Neuronal stem cell (in vitro differentiated cells): ENCODE measurements around the gene STAT5A.

Experiments used
- DNase-seq: peaks from one replicate; pipeline ENCODE4 v3.0.0-alpha.2; 2013; ENCODE audit warnings: low spot score
- H2AFZ ChIP-seq: one replicate; pipeline ENCODE4 v1.6.1; 2013; ENCODE audit warnings: mild to moderate bottlenecking, low read length, inconsistent platforms
- H2AK5ac ChIP-seq: 2 replicates; pipeline ENCODE4 v1.6.1; 2013; ENCODE audit warnings: low read depth, mild to moderate bottlenecking, inconsistent platforms, low read length, moderate library complexity, mixed read lengths
- H2BK120ac ChIP-seq: 2 replicates; pipeline ENCODE4 v1.6.1; 2013; ENCODE audit warnings: low read depth, mild to moderate bottlenecking, inconsistent platforms, low read length, moderate library complexity, mixed read lengths
- H2BK12ac ChIP-seq: one replicate; pipeline ENCODE4 v1.6.1; 2013; ENCODE audit warnings: low read length, inconsistent platforms
- H2BK15ac ChIP-seq: 2 replicates; pipeline ENCODE4 v1.6.1; 2013; ENCODE audit warnings: mild to moderate bottlenecking, low read length, inconsistent platforms, mixed read lengths
- H2BK5ac ChIP-seq: one replicate; pipeline ENCODE4 v1.6.1; 2013; ENCODE audit warnings: inconsistent platforms, mild to moderate bottlenecking, low read length, moderate library complexity
- H3K14ac ChIP-seq: one replicate; pipeline ENCODE4 v1.6.1; 2013; ENCODE audit warnings: low read length, inconsistent platforms
- H3K18ac ChIP-seq: 2 replicates; pipeline ENCODE4 v1.6.1; 2013; ENCODE audit warnings: low read length, inconsistent platforms
- H3K23ac ChIP-seq: 2 replicates; pipeline ENCODE4 v1.6.1; 2013; ENCODE audit warnings: low read depth, mild to moderate bottlenecking, mixed read lengths, low read length, inconsistent platforms; ENCODE audit not compliant: poor library complexity
- H3K27ac ChIP-seq: replicated peaks from 3 replicates; pipeline ENCODE4 v1.5.1; 2013; ENCODE audit warnings: low read length, inconsistent platforms
- H3K27me3 ChIP-seq, 3 experiments: 2 replicates each; pipeline ENCODE4 v1.6.1; 2013; ENCODE audit warnings: low read length in 3 of 3, mild to moderate bottlenecking in 2 of 3, inconsistent platforms in 1 of 3, low read depth in 1 of 3, mixed read lengths in 1 of 3, moderate library complexity in 1 of 3; ENCODE audit not compliant: control insufficient read depth in 3 of 3, insufficient read depth in 3 of 3
- H3K36me3 ChIP-seq, 2 donors: replicated peaks in 1 of 2; 2 replicates each; pipeline ENCODE4 v1.6.1; 2013; ENCODE audit warnings: low read length in 2 of 2; ENCODE audit not compliant: control insufficient read depth in 2 of 2, insufficient read depth in 2 of 2
- H3K4ac ChIP-seq: 2 replicates; pipeline ENCODE4 v1.6.1; 2013; ENCODE audit warnings: inconsistent platforms, mild to moderate bottlenecking, low read length, moderate library complexity
- H3K4me1 ChIP-seq, 2 donors: 1 replicate in 1 of 2; 2 replicates in 1 of 2; pipeline ENCODE4 v1.6.1; 2013; ENCODE audit warnings: low read length in 2 of 2, low read depth in 1 of 2; ENCODE audit not compliant: control insufficient read depth in 2 of 2, insufficient read depth in 1 of 2
- H3K4me2 ChIP-seq: one replicate; pipeline ENCODE4 v1.6.1; 2013; ENCODE audit warnings: mild to moderate bottlenecking, low read length, inconsistent platforms; ENCODE audit not compliant: insufficient read depth, poor library complexity, severe bottlenecking
- H3K4me3 ChIP-seq, 2 donors: 2 replicates each; pipeline ENCODE4 v1.5.1; 2013; ENCODE audit warnings: low read length in 2 of 2, mild to moderate bottlenecking in 2 of 2, inconsistent platforms in 1 of 2, moderate library complexity in 1 of 2
- H3K79me1 ChIP-seq: one replicate; pipeline ENCODE4 v1.6.1; 2013; ENCODE audit warnings: low read depth, mild to moderate bottlenecking, inconsistent platforms, low read length, moderate library complexity
- H3K9ac ChIP-seq: one replicate; pipeline ENCODE4 v1.6.1; 2013; ENCODE audit warnings: mild to moderate bottlenecking, low read depth, low read length, inconsistent platforms; ENCODE audit not compliant: poor library complexity
- H3K9me3 ChIP-seq, 2 donors: replicated peaks in 1 of 2; 2 replicates each; pipeline versions ENCODE3 to v1.6.1; 2013; ENCODE audit warnings: low read length in 2 of 2, mild to moderate bottlenecking in 2 of 2, inconsistent platforms in 1 of 2, low read depth in 1 of 2, mixed read lengths in 1 of 2, moderate library complexity in 1 of 2; ENCODE audit not compliant: control insufficient read depth in 2 of 2, insufficient read depth in 1 of 2
- H4K8ac ChIP-seq: one replicate; pipeline ENCODE4 v1.6.1; 2013; ENCODE audit warnings: low read depth, mild to moderate bottlenecking, inconsistent platforms, low read length, moderate library complexity
- H4K91ac ChIP-seq: one replicate; pipeline ENCODE4 v1.6.1; 2013; ENCODE audit warnings: low read length, low read depth, mild to moderate bottlenecking, inconsistent platforms; ENCODE audit not compliant: poor library complexity
- WGBS, 2 donors: extraction: QIAGEN DNeasy Blood & Tissue Kit; methylation state at CpG; one replicate each; pipeline ENCODE4 v1.1.7; 2013; ENCODE audit warnings: missing lambda C conversion rate in 2 of 2, mixed read lengths in 1 of 2; ENCODE audit not compliant: insufficient read length in 2 of 2, insufficient replicate concordance in 1 of 2; ENCODE audit errors: extremely low coverage in 2 of 2; 5-methylcytosine and 5-hydroxymethylcytosine counted together

STAT5A gene

GRCh38 chr17:42282478-42283080 lies 5.7 kb upstream of the STAT5A start:
- H2BK5ac ChIP-seq, result no peak overlapping the region
- no peak overlapping the region for H3K18ac ChIP-seq
- H3K14ac ChIP-seq, result no peak overlapping the region
- H3K4me2 ChIP-seq, result no peak overlapping the region
- H3K27me3 ChIP-seq, result peaks cover 0 to 12% (median 11%) of the 10 kb centered on the region in 3 experiments
- WGBS, 2 donors, result no CpG with 5 or more reads among the region's 6 CpGs
- no peak overlapping the region for H2AFZ ChIP-seq
- no peak overlapping the region for H2BK15ac ChIP-seq
- H3K9me3 ChIP-seq, result no peaks in the 10 kb centered on the region
- no peak overlapping the region for H2AK5ac ChIP-seq
- no peak overlapping the region for H4K8ac ChIP-seq
- no peaks in the 10 kb centered on the region for H3K36me3 ChIP-seq
- H3K79me1 ChIP-seq, result no peaks in the 10 kb centered on the region
- DNase-seq, result no peak
- no peak overlapping the region for H3K4ac ChIP-seq
- no peak overlapping the region for H4K91ac ChIP-seq
- no peak overlapping the region for H2BK120ac ChIP-seq
- no peak overlapping the region for H2BK12ac ChIP-seq
- H3K27ac ChIP-seq, result no peak overlapping the region
- H3K4me3 ChIP-seq, result no peak overlapping the region
- no peak overlapping the region for H3K9ac ChIP-seq
- no peak overlapping the region for H3K23ac ChIP-seq
- peaks cover 7 to 29% of the 10 kb centered on the region in 2 donors for H3K4me1 ChIP-seq

GRCh38 chr17:42283241-42284023 lies 4.9 kb upstream of the STAT5A start:
- peaks cover 9 to 29% of the 10 kb centered on the region in 2 donors for H3K4me1 ChIP-seq
- H2BK5ac ChIP-seq, result no peak overlapping the region
- H3K79me1 ChIP-seq, result no peaks in the 10 kb centered on the region
- no peak overlapping the region for H3K4me3 ChIP-seq
- no peak overlapping the region for H4K91ac ChIP-seq
- H4K8ac ChIP-seq, result no peak overlapping the region
- H3K4ac ChIP-seq, result no peak overlapping the region
- H2AFZ ChIP-seq, result no peak overlapping the region
- H3K4me2 ChIP-seq, result no peak overlapping the region
- H3K9ac ChIP-seq, result peak overlapping the region; percentile 47
- H3K36me3 ChIP-seq, result no peaks in the 10 kb centered on the region
- no peak overlapping the region for H3K27ac ChIP-seq
- no peak for DNase-seq
- H3K23ac ChIP-seq, result no peak overlapping the region
- H3K27me3 ChIP-seq, result peaks cover 4 to 20% (median 19%) of the 10 kb centered on the region in 3 experiments
- no peak overlapping the region for H2AK5ac ChIP-seq
- no peak overlapping the region for H2BK15ac ChIP-seq
- no peaks in the 10 kb centered on the region for H3K9me3 ChIP-seq
- peak overlapping the region; percentile 43 for H2BK12ac ChIP-seq
- H3K14ac ChIP-seq, result no peak overlapping the region
- no peak overlapping the region for H3K18ac ChIP-seq
- no peak overlapping the region for H2BK120ac ChIP-seq
- WGBS, 2 donors, result no CpG with 5 or more reads among the region's 7 CpGs

DNA sequence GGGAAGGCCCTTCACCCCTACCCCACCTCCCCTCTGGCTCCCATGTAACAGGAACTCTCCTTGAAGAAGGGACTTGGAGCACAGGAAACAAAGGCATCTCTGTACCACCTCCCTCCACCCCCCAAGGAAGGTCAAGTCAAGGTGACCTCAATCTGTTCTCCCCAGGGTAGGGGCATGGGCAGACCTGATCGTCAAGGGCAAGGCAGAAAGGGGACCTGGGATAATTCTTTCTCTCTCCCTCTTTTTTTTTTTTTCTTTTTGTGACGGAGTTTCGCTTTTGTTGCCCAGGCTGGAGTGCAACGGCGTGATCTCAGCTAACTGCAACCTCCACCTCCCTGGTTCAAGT lies 4.3 kb upstream of the STAT5A start:
- Histone ChIP-seq H3K4ac (no peak overlapping the region), H2BK12ac (no peak overlapping the region), H4K8ac (no peak overlapping the region), H3K4me3 (no peak overlapping the region), H3K23ac (no peak overlapping the region), H3K36me3 (no peaks in the 10 kb centered on the region), H3K4me1 (peaks cover 9 to 29% of the 10 kb centered on the region in 2 donors), H3K9ac (no peak overlapping the region), H4K91ac (no peak overlapping the region), H3K27me3 (peaks cover 7 to 26% (median 24%) of the 10 kb centered on the region in 3 experiments), H3K4me2 (no peak overlapping the region), H3K79me1 (peaks cover under 1% of the 10 kb centered on the region), H3K27ac (no peak overlapping the region), H2BK5ac (no peak overlapping the region), H2BK120ac (no peak overlapping the region), H3K18ac (no peak overlapping the region), H3K14ac (no peak overlapping the region), H2AK5ac (no peak overlapping the region), H2AFZ (no peak overlapping the region), H2BK15ac (no peak overlapping the region), H3K9me3 (no peaks in the 10 kb centered on the region)
- no CpG with 5 or more reads among the region's 5 CpGs for WGBS, 2 donors
- DNase-seq, result no peak

- no CpG with 5 or more reads among the region's 7 CpGs for WGBS, 2 donors
- peaks cover 7 to 32% (median 29%) of the 10 kb centered on the region in 3 experiments for H3K27me3 ChIP-seq
- H3K23ac ChIP-seq, result no peak overlapping the region
- H3K36me3 ChIP-seq, result no peaks in the 10 kb centered on the region
- H2AFZ ChIP-seq, result no peak overlapping the region
- no peak overlapping the region for H2BK5ac ChIP-seq
- H3K18ac ChIP-seq, result no peak overlapping the region
- H3K4me1 ChIP-seq, result peaks cover 9 to 29% of the 10 kb centered on the region in 2 donors
- no peak overlapping the region for H2BK12ac ChIP-seq
- no peak overlapping the region for H2AK5ac ChIP-seq
- no peak overlapping the region for H3K4me3 ChIP-seq
- H3K79me1 ChIP-seq, result peaks cover 2% of the 10 kb centered on the region
- no peak overlapping the region for H3K4me2 ChIP-seq
- H3K9me3 ChIP-seq, result no peaks in the 10 kb centered on the region
- H4K8ac ChIP-seq, result no peak overlapping the region
- H2BK120ac ChIP-seq, result no peak overlapping the region
- no peak overlapping the region for H2BK15ac ChIP-seq
- H3K14ac ChIP-seq, result no peak overlapping the region
- no peak for DNase-seq
- no peak overlapping the region for H3K4ac ChIP-seq
- H3K9ac ChIP-seq, result no peak overlapping the region
- H4K91ac ChIP-seq, result no peak overlapping the region
- H3K27ac ChIP-seq, result no peak overlapping the region
These were observed 3.7 kb upstream of the STAT5A start for GRCh38 chr17:42284566-42284965.
